Caki2 (cell line): ENCODE data around the gene CDH4. TPM values are rescaled to one million over a fixed set of nuclear protein-coding genes. Genes with fewer than 3 reads are reported as not detected.
A peak's percentile ranks its signal among the peaks of the same experiment; 100 is the strongest.

ENCODE experiments used
- DNase-seq: peaks from one replicate; pipeline ENCODE4 v3.0.0-alpha.2; 2015; ENCODE audit warnings: low read depth
- in situ Hi-C: cut with HindIII; loops from 2 replicates; pipeline ENCODE4 v1.10.0; 2016; ENCODE audit warnings: low sequenced_read_pairs, low pct_unique_long_range_greater_than_20kb, mixed read lengths
- total RNA-seq: library from RNA; depleted of rRNA; stranded (reverse); fragments of >200 nt; shearing (Covaris generic); gene quantifications from 2 replicates; pipeline ENCODE4 v1.2.3, GENCODE V29; 2014; ENCODE audit warnings: low replicate concordance

Gene CDH4
- total RNA-seq, 1 experiment from 2014 or later, result 2.7 TPM

DNA sequence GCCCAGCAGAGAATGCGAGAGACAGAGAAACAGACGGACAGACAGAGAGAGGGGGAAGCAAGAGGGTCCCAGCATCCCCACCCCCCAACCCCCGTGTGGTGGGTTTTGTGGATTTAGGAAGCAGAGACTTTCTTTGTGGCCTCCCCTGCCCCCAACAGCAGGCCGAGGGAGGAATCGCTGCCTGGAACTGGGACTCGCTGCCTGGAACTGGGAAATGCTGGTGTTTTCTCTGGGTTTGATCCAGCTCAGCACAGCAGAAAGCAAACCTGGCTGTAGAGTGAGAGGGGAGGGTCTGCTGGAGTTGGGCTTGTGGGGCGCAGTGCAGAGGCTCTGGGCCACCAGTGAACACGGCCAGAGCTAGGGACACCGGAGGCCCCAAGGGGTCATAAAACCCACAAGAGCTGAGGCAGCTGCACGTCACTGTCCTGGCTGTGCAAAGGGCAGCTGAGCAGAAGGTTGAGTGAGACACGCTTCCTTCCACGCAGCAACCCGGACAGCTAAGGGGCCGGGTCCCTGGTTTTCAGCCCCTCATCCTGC is 631.9 kb downstream of the CDH4 start:
- in situ Hi-C loops, result no loop called here
- DNase-seq, result no peak

DNA sequence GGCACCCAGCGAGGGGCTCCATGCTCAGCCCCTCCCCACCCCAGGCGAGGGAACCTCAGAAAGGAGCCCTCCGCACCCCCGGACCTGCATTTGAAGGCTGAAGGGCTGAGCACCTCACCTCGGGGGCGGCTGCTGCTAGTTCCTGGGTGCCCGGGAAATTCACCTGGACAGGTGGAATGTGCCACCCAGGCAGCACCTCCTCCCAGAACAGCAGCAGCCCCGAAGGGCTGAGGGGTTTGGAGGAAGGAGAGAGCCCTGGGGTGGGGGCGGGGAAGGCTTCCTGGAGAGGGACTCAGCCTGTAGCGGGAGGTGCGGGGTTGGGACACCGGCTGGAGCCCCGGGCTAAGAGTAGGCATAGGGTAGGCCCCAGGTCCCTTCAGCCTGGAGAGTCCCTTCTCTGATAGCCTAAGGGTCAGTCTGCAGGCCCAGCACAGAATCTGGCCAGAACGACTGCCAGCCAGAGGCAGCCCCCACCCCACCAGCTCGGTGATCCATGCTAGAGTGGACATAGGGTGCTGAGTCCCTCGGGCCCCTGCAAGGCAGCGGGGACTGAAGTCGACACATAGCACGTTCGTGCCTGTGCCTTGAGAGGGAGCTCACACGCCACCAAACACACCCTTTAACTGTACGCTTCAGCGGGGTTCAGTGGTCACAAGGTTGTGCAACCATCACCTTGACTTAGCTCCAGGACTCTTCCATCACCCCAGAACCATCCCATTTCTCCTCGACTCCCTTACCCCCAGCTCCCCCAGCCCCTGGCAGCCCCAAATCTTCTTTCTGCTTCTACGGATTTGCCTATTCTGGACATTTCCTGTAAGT is 632.7 kb downstream of the CDH4 start:
- DNase-seq, result no peak

GRCh38 chr20:61885759-61886715 is 634.0 kb downstream of the CDH4 start:
- DNase-seq, result no peak
- in situ Hi-C loops, result no loop called here

More for the DNA sequence above, 632.7 kb downstream of the CDH4 start:
- in situ Hi-C loops, result no loop called here

- in situ Hi-C loops, result no loop called here
- peak; percentile 30 for DNase-seq
Measured at GRCh38 chr20:61886721-61887595, 634.9 kb downstream of the CDH4 start.

DNA sequence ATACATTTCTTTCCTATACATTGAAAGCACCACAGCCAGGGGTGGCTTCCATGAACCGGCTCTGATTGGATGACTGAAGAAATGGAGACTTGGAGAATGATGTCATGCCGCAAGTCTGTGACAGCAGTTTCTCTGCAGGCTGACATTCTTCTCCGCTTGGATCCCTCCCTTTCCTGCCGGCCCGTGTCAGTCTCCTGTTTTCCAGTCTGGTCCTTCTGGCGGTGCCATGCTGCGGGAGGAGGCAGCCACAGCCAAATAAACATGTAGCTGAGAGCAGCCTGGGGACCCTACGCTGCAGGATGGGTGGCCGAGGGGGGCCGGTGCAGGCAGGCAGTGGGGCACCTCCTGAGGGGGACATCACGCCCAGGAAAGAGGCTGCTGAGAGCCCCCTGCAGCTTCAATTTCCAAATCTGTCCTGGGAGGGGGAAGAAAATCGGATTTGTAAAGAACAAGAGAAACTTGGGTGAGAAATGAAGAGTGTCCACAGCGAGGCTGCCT is 635.6 kb downstream of the CDH4 start:
- in situ Hi-C loops, result no loop called here
- DNase-seq, result no peak

DNA sequence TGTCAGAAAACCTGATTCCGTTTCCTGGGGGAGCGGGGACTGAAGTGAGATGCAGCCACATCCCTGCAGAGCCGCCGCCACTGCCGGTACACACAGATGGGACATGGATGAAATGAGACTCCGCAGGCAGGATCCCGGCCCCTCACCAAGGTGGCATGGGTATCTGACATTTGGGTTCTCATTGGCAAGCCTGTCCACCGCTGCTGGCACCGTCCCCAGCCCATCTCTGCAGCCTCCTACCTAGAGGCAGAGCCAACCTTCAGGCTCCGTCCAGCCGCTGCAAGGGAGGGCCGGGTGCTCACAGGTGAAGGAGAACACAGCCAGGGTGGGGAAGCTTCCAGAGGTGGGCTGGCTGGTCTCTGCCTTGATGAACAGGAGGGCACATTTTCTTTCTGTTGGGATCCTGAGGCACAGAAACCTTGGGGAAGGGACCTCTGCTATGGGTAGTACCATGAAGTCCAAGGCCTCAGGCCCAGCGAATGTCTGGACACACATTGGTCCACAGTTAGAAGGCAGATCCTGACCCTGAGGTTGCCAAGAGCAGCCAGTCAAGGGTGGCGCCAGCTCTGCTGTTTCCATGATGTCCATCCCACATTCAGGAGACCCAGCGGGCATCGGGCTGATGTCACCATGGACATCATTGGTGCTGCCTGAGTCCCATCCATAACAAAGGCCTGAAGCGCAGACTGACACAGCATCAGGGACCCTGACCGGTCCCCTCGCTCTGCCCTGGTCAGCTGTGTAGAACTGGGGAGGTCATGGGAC is 636.2 kb downstream of the CDH4 start:
- in situ Hi-C loops, result no loop called here
- no peak for DNase-seq

DNA sequence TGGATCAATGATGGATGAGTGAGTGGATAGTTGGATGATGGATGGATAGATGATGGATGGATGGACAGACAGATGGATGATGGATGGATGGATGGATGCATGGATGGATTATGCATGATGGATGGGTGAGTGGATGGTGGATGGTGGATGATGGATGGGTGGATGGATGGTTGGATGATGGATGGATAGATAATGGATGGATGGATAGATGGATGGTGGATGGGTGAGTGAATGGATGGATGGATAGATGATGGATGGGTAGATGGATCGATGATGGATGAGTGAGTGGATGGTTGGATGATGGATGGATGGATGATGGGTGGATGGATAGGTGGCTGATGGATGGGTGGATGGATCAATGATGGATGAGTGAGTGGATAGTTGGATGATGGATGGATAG is 637.6 kb downstream of the CDH4 start:
- DNase-seq, result no peak
- in situ Hi-C loops, result no loop called here

- no peak for DNase-seq
- in situ Hi-C loops, result no loop called here
Measured at GRCh38 chr20:61890210-61890609, 638.1 kb downstream of the CDH4 start.

GRCh38 chr20:61891476-61891875 is 639.4 kb downstream of the CDH4 start:
- no peak for DNase-seq
- in situ Hi-C loops, result no loop called here

- no peak for DNase-seq
Measured at GRCh38 chr20:61891916-61892649, 640.0 kb downstream of the CDH4 start.

DNA sequence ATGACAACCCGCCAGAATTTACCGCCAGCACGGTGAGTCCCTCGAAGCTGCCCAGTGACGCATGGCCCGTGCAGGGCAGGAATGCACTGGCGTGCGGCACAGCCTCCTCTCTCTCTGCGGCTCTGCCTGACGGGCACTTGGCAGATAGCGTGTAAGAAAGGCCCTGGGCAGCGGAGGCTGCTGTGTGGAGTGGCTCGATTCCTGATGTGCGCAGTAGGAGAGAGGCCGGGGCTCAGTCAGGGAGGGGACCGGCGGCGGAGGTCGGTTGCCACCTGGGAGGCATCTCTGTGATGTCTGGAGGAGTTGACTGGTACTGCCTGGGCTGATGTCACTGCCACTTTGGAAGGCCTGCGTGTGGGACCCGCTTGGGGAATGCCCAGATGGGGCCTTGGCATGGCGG is 643.0 kb downstream of the CDH4 start:
- DNase-seq, result no peak
- in situ Hi-C loops, result no loop called here

More at GRCh38 chr20:61891916-61892649, 640.0 kb downstream of the CDH4 start:
- in situ Hi-C loops, result no loop called here

DNA sequence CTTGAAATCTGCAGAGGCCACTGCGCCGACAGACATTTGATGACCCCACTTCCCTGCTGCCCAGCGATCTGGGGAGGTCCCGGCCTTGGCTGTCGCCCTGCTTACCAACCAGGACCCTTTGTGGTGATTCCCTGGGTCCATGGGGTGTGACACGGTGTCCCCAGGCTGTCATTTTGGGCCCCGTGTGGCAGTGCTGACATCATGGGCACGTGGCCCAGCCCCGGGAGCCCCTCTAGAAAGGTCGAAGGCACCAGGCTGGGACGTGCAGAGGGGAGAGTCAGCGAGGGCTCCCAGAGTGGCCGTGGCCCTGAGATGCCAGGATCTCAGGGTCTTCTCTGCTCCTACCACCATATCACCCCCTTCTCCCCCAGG is 643.6 kb downstream of the CDH4 start:
- in situ Hi-C loops, result no loop called here
- DNase-seq, result no peak

DNA sequence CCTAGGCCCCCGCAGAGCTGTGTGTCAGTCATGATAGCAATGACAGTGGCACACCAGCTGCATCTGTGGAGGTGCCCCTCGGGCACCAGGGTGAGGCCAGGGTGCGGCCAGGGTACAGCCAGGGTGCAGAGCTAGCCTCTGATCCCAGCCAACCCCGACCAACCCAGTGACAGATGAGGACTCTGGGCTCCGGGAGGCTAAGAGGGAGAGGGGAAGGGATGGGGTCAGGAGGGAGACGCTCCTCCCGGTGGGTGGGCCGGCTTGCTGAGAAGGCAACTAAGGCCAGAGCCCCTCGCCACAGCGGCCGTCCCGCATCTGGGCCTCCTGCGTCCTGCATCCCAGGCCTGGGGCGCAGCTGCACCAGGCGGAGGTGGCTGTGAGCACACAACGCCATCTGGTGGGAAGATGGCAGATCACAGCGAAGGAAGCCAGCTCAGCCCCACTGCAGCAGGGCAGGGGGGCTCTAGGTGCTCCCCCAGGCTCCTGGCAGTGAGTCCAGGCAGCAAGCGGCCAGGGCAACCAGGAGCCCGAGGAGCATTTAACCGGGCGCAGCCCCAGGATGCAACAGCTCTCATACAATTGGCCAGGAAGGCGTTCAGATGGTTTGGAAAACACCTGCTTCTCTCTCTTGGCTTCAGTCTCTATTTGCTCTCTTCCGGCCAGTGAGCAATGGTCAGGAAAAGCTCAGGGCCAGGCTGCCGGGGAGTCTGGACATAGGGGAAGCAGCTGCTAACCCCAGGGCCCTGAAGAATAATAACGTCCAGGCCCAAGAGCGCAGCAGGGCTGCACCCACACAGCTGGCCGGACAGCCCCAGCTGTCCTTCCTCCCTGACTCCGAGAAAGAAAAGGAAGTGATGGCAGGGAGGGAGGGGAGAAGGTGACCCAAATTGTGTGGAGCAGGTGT is 644.2 kb downstream of the CDH4 start:
- in situ Hi-C loops, result no loop called here
- DNase-seq, result peak; percentile 29

DNA sequence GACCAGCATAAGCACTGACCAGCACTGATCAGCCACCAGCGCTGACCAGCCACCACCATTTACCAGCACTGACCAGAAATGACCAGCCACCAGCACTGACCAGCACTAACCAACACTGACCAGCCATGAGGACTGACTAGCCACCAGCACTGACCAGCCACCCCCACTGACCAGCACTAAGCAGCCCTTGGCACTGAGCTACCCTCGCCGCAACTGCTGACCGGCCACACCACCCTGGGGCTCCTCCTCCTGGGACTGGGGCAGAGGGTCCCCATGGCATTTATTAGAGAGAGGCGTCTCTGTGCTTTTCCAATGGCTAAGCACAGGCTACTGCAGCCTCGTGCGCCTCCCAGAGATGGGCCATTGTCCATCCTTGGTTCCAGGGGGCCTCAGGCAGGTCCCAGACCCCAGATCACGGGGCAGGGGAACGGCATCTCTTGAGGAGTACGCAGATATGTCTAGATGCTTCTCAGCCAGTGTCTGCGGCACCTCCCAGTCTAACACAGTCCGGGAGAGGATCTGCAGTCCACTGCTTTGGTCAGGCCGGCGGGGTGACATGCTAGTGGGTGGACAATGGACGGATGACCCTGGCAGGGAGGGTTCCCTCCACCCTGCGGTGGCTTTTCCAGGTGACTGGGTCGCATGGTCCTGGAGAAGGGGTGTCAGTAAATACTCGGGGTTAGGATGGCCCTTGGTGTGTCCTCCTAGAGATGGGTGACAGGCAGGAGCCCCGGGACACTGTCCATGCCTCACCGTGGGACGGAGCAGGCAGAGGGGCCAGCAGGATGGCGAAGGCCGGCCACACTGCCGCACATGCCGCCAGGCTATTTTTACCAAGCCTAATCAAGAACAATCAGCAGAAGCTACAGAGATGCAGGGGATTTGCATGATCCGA is 645.6 kb downstream of the CDH4 start:
- no peak for DNase-seq
- in situ Hi-C loops, result no loop called here

DNA sequence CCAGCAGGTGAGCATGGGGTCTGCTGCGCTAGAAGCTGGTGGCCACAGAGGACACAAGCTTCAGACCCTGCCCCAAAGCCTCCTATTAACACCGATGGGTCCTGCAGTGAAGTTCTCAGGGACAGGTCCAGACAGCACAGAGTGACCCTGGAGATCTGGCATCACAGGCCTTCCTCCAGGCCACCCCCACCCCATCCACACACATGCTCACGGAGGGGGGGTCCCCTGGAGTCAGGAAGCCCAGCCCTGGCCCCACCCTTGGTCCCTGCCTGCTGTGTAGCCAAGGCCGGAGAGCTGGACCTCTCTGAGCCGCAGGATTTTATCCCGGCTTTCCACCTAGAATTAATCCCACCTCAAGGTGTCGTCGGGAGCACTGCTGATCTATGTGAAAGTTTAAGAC is 646.3 kb downstream of the CDH4 start:
- in situ Hi-C loops, result no loop called here
- DNase-seq, result no peak
